HG02884 (cell line): ENCODE results near the gene MARCHF6.
"Not testable (repeated sequence)": the region's sequence is repeated elsewhere in the genome, so short reads cannot be mapped to it uniquely, and the experiment has no call there.

Experiments used
- ATAC-seq: cut with Tn5 transposase; IDR thresholded peaks from one replicate; pipeline ENCODE4 v1.9.1; 2021; ENCODE audit warnings: mild to moderate bottlenecking, moderate library complexity; ENCODE audit not compliant: unreplicated experiment

Gene MARCHF6

DNA sequence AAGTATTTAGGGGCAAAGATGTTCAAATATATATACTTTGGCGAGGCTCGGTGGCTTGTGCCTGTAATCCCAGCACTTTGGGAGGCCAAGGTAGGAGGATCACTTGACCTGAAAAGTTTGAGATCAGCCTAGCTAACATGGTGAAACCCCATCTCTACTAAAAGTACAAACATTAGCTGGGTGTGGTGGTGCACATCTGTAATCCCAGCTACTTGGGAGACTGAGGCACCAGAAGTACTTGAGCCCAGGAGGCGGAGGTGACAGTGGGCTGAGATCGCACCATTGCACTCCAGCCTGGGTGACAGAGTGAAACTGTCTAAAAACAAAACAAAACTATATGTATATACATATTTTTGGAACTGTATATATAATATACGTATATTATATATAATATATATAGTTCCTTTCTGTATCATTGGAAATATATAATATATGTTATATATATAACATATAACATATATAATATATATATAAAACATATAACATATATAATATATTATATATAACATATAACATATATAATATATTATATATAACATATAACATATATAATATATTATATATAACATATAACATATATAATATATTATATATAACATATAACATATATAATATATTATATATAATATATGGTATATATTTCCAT, 8.9 kb upstream of the MARCHF6 start:
- not testable (repeated sequence) for ATAC-seq

- no peak for ATAC-seq
These were observed 5.2 kb upstream of the MARCHF6 start for GRCh38 chr5:10348258-10348657.

DNA sequence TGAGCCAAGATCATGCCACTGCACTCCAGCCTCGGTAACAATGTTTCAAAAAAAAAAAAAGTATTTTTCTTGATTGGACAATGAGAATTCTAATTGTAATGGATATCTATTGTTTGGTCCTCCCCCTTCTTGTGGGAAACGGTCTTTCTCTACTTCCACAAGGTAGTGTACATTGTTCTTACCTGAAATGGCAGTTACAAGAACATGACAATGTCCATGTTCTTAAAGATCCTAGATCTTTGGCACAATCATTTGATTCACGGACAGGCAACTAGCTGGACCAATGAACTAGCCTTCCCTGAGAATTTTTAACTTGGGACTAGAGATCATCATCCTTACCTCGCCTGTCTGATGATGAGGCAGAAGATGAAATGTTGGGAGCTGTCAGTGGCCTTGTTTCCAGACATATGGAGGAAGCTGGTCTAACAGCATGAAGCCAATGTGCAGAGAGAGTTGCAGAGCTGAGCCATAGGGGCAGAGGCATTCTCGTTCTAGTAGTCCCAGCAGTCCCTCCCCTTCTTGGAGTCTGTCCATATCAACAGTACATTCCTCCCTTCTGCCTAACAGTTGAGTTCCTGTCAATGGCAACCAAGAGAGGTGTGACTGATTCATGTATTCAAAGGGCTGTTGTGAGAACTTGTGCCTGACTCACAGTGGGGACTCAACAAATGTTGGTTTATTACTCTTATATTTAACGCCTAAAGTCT, 2.1 kb upstream of the MARCHF6 start:
- no peak for ATAC-seq

- ATAC-seq: no peak
These were observed 1.6 kb upstream of the MARCHF6 start for GRCh38 chr5:10351919-10352318.

DNA sequence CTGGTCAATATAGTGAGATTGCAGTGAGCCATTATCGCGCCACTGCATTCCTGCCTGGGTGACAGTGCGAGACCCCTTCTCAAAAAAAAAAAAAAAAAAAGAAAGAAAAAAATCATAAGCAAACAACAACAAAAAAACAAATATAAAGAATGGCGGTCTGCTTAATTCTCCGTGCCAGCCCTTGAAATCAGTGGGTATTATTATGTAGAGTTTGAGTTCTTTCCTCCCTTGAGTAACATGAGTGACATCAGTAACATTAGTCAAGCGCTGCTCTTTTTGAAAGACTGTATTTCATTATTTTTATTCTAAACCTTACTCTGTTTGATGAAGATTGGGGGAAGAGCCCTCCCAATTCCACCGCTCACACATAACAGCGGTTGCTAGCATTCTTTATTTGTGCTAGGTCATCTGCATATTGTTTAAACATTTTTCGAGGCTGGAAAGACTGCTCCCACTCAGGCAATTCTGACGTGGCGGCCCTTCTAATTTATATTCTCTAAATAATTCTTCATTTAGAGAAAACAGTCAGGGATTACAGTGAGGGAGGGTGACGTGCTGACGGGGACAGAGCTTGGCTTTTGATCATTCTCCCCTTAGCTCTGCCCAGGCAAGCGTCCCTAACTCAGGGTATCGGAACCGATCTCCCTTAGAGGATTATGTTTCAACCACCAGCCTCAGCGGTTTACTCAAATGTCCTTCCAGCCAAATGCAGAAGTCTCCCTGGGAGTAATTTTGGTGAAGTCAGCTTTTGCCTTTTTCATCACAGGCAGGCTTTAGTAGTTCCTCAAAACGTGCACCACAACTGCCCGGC, 860 bp upstream of the MARCHF6 start:
- ATAC-seq: no peak

- peak; percentile 15 for ATAC-seq
These were observed 765 bp downstream of the MARCHF6 start for GRCh38 chr5:10354048-10354872.

DNA sequence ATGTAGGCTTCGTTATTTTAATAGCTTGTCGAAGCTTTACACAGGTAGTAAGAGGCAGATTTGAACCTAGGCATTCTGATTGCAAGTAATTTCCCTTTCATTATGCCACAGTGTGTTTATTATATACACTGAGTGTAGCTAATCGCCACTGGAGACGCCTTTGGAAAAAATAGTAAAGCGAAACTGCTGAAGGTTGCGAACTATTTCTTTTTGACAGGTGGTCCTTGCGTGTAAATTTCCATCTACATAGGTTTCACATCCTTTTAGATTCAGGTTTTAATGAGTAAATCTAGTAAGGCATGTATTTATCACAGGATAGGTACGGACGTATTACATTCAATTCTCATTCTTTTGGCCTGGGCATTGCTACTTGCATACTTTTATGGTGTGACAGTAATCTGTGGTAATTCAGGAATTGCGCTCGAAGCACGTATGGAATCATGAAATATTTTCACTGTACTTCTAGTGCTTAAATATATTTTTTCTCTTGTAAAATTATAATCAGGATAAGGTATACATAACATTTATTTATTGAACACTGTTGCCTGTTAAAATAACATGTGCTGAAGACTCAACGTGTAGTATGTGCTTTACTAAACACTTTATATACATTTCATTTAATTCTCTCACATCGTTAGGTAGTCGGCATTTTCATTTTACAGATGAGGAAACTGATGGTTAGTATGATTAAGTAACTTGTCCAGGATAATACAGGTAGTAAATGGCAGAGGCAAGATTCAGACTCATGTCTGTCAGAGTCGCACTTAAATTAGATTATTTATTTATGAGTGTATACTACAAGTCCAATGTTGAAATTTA, 1.8 kb downstream of the MARCHF6 start:
- ATAC-seq: no peak

GRCh38 chr5:10358999-10359398, 5.5 kb downstream of the MARCHF6 start:
- no peak for ATAC-seq

DNA sequence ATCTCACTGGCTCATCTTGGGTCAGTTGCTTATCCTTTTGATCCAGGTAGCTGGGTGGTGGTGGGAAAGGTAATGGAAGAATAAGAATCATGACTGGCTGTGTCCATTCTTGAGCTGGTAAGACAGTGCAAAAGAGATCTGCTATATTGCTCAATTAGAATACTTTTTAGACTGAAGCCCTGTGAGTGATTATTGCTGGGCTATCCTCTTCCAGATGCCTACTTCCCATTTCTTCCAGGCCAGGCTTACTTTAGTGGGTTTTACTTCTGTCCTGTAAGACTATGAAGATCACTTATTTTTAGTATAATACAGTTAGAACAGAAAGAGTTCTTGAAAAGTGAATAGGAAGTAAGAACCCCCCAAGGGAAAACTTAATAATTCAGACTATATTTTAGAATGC, 7.2 kb downstream of the MARCHF6 start:
- no peak for ATAC-seq

DNA sequence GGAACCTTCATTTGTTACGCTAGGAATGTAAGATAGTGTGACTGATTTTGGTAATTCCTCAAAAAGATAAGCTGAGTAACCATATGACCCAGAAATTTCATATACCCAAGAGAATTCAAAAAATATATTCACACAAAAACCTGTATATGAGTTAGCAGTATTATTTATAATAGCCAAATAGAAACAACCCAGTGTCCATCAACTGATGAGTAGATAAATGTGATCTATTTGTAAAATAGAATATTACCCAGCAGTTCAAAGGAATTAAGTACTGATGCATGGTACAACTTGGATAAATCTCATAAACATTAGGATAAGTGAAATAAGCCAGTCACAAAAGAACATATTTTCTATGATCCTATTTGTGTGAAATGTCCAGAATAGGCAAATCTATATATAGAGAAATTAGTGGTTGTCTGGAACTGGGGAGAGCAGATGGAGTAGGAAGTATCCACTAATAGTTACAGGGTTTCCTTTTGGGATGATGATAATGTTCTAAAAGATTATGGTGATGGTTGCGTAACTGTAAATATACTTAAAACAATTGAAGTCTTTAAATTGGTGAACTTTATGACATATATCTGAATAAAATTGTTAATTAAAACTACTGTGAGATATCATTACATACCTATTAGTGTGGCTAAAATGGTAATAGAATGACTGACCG, 10.2 kb downstream of the MARCHF6 start:
- no peak for ATAC-seq

DNA sequence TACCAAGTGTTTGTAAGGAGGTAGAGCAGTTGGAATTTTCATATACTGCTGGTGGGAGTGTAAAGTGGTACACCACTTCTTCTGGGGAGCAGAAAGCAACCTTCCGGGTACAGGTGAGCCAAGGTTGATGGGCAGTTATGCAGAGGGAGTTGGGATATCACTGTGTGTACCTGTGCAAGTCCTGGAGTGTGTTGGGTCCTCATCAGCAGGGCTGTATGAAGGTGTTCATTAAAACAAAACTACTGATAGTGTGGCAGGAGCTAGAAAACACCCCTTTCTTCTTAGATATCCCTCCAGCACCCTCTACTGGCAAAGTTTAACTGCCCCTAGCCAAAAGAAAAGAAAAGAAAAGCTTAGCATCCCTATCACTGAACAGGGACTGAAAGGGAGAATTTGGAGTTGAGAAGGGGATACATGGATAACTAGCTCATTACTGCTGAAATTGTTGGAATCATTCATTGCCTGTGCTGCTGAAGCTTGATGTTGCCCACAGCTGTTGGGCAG, 10.7 kb downstream of the MARCHF6 start:
- no peak for ATAC-seq

GRCh38 chr5:10365782-10366181, 12.3 kb downstream of the MARCHF6 start:
- ATAC-seq: no peak

GRCh38 chr5:10366310-10367272, 13.1 kb downstream of the MARCHF6 start:
- ATAC-seq: no peak

GRCh38 chr5:10367579-10367978, 14.1 kb downstream of the MARCHF6 start:
- ATAC-seq: no peak

- ATAC-seq: no peak
These were observed 17.4 kb downstream of the MARCHF6 start for GRCh38 chr5:10370931-10371330.

DNA sequence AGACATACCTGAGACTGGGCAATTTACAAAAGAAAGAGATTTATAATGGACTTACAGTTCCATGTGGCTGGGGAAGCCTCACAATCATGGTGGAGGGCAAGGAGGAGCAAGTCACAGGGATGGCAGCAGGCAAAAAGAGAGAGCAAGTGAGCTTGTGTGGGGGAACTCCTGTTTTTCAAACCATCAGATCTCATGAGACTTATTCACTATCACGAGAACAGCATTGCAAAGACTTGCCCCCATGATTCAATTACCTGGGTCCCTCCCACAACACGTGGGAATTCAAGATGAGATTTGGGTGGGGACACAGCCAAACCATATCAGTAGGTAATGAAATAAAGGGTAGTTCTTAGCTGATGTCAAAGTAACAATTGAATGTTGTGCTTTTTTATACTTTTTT, 17.9 kb downstream of the MARCHF6 start:
- not testable (repeated sequence) for ATAC-seq

- ATAC-seq: no peak
These were observed 19.5 kb downstream of the MARCHF6 start for GRCh38 chr5:10372726-10373709.
